Measurements from ENCODE around the gene SLC25A1.

- TF ChIP-seq EED (IDR thresholded peaks at IDR 0.05; ENCODE audit: low read depth) (no peak), BCLAF1 (IDR thresholded peaks at IDR 0.05) (no peak), RAD21 (IDR thresholded peaks at IDR 0.05; ENCODE audit: insufficient read depth, low read depth, low read length) (no peak), YY1 (IDR thresholded peaks at IDR 0.05; ENCODE audit: low read depth, low read length) (no peak), EGR1 (IDR thresholded peaks at IDR 0.05; ENCODE audit: borderline replicate concordance in 1 of 2, low read depth in 2 of 2, low read length in 2 of 2) (no peak), CHD2 (IDR thresholded peaks at IDR 0.05; ENCODE audit: borderline replicate concordance, low read depth, low read length) (no peak), CBFB (IDR thresholded peaks at IDR 0.05; ENCODE audit: low read depth) (no peak), CHD1 (IDR thresholded peaks at IDR 0.05; ENCODE audit: low read depth, low read length) (no peak), POLR2A (IDR thresholded peaks at IDR 0.05; ENCODE audit: low read depth, low read length) (no peak), EP300 (IDR thresholded peaks at IDR 0.05; ENCODE audit: borderline replicate concordance in 1 of 2, control insufficient read depth in 1 of 2, low read depth in 2 of 2, low read length in 2 of 2) (no peak), CTCF (IDR thresholded peaks at IDR 0.05 in 2 of 3, conservative IDR thresholded peaks at IDR 0.05 in 1 of 3; ENCODE audit: control insufficient read depth in 2 of 3, extremely low read depth in 1 of 3, insufficient read depth in 1 of 3, low read depth in 3 of 3, low read length in 3 of 3) (no peak), POLR2AphosphoS2 (IDR thresholded peaks at IDR 0.05; ENCODE audit: low read depth, low read length) (no peak), RCOR1 (conservative IDR thresholded peaks at IDR 0.05; ENCODE audit: low read depth, low read length) (no peak)
Measured at GRCh38 chr22:19203834-19204233, 25.3 kb upstream of the SLC25A1 start.

All from GM12878 (cell line).